HFF-Myc (cell line): ENCODE measurements around the gene PLEKHA5.

Experiments used
- DNase-seq: peaks from one replicate; pipeline ENCODE4 v3.0.0-alpha.2; 2011; ENCODE audit warnings: low read depth; ENCODE audit errors: extremely low read depth
- H3K4me3 ChIP-seq: replicated peaks from 2 replicates; pipeline ENCODE4 v1.5.1; 2011; ENCODE audit warnings: low read depth, mild to moderate bottlenecking, control low read depth, low read length
- TF ChIP-seq, protein P1 (sequence below): IDR thresholded peaks from 2 replicates; pipeline ENCODE4 v1.5.1; 2012; ENCODE audit warnings: mild to moderate bottlenecking, low read depth, low read length, control low read depth; ENCODE audit errors: missing control alignments

The PLEKHA5 gene

DNA sequence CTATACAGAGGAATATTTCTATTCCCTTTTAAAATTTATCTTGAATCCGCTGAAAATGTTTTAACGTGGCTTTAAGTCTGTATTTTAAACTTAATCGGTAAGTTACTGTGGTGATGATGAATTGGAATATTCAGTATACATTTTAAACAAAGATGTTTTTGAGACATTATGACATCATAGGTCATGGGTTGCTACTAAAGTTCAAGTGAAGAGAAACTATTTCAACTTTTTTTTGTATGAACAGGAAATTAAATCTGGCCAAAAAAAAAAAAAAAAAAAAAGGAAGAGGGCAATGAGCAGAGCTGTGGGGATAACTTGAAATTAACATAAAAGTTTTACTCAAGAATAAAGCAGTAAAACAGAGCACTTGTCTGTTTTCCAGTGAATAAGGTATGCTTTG lies 109.0 kb downstream of the PLEKHA5 start:
- no peak for DNase-seq
- TF ChIP-seq, protein P1, sequence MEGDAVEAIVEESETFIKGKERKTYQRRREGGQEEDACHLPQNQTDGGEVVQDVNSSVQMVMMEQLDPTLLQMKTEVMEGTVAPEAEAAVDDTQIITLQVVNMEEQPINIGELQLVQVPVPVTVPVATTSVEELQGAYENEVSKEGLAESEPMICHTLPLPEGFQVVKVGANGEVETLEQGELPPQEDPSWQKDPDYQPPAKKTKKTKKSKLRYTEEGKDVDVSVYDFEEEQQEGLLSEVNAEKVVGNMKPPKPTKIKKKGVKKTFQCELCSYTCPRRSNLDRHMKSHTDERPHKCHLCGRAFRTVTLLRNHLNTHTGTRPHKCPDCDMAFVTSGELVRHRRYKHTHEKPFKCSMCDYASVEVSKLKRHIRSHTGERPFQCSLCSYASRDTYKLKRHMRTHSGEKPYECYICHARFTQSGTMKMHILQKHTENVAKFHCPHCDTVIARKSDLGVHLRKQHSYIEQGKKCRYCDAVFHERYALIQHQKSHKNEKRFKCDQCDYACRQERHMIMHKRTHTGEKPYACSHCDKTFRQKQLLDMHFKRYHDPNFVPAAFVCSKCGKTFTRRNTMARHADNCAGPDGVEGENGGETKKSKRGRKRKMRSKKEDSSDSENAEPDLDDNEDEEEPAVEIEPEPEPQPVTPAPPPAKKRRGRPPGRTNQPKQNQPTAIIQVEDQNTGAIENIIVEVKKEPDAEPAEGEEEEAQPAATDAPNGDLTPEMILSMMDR, result no peak
- no peak overlapping the region for H3K4me3 ChIP-seq

DNA sequence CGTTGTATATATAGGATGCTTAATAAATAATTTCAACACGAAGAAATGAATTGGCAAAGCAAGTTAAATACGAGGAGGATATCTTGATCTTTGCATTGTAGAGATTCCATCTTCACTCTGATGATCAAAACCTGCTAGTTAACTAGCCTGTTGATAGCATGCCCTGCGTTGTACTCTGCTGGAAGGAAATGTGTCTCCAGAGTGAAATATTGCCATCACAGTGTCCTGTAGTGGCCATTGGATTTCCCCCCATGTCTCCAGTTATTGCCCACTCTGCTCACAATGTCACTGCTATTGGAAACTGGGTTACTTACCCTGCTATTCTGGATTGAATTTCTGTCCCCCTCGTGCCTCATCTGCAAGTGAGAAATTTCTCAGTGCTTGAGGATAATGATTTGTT lies 109.6 kb downstream of the PLEKHA5 start:
- TF ChIP-seq, protein P1, result no peak
- no peak overlapping the region for H3K4me3 ChIP-seq
- DNase-seq, result no peak

DNA sequence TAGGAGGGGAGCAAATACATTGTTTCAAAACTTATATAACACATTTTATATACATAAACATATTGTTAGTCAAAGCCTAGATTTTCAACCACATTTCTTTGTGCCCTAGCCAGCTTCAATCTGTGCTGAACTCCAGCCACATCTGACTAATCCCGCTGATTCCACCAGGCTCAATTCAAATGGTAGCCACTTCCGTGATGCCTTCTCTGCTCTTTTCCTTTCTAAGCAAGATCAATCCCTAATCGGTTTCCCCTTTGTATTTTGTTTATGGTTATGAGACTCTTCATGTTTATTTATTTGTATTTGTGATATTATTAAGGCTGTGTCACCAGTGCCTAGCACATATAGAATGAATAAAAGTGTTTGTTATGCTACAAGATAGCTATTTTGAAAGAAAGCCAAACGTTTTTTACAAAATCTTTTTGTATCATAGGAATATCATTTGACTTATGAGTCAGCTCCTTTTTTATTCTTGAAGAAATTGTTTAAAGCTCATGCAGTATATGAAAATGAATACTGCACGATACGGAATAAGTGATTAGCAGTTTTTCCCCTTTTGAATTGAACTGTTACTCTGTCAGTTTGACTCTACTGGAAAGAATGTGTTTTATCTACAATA lies 110.2 kb downstream of the PLEKHA5 start:
- TF ChIP-seq, protein P1, result no peak
- no peak for DNase-seq
- no peak overlapping the region for H3K4me3 ChIP-seq

DNA sequence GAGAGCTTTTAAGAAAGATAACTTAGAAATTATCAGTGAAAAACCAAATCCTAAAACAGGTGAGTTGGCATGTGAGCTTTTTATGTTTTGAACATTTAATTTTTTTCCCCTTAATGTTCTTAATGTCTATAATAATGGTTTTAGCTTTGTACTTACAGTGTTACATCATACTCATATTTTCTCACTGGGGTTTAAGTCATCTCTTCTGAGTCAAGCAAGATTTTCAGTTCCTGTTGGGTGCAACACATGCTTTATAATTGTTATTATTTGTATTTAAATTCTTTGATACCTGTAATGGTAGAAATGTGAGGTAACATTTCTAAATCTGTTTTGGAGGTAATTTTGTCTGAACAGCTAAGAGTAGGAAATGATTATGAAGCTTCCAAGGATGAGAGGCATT lies 113.0 kb downstream of the PLEKHA5 start:
- TF ChIP-seq, protein P1, result no peak
- DNase-seq, result no peak
- no peak overlapping the region for H3K4me3 ChIP-seq

DNA sequence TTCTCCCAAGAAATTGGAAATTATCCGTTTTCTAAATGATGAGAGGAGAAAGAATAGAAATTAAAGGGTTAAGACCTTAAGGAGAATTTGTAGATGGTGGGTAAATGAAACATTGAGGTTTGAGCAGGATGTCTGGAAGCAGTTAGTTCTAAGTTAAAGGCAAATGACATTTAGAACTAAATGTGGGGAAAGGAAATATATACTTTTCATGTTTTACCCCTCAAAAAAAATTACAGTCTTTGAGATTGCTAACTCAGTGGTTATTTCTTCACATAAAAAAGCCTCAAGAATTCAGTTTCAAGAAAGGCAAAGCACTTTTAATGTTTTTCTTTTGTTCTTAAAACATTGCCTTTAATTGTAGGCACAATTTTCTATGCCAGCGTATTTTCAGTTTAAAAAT lies 114.0 kb downstream of the PLEKHA5 start:
- DNase-seq, result no peak
- no peak overlapping the region for H3K4me3 ChIP-seq
- TF ChIP-seq, protein P1, result no peak

DNA sequence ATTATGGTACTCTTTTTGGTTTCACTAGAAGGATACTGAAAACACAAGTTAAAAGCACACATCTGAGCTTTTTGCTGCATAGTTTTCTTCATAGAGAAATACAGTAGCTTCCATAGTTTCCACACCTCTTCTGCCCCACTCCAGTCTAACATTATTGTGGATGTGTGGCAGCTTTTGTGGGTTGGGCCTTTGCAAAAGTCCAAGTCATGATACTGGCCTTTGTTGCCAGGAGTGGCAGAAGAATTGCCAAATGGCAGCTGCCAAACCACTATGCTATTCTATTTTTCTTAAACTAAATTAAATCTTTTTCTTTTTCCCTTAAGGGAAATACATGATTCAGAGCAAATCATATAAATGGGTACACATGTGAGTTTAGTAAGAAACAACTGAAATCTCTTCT lies 114.8 kb downstream of the PLEKHA5 start:
- no peak overlapping the region for H3K4me3 ChIP-seq
- DNase-seq, result no peak
- TF ChIP-seq, protein P1, result no peak

DNA sequence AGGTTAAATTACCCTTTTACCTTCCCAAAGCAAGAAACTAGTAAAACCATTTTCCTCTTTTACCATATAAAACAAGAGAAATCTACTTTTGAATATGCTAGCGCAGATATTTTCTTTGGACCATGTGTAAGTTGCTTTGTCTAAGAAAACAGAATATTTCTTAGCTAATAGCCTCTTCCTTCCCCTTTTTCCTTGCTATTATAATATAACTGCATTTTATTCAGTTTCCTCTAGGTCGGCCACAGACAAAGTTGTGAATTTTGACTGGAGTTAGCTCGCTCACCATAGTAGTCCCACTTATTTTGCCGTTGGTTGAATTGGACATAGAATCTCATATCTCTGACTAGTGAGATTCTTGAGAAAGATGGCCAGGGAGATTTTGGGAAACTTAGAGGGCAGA lies 115.6 kb downstream of the PLEKHA5 start:
- no peak overlapping the region for H3K4me3 ChIP-seq
- TF ChIP-seq, protein P1, result no peak
- DNase-seq, result no peak
